ENCODE results near the gene NGFR.

- no peak for TF ChIP-seq CTCF (conservative IDR thresholded peaks at IDR 0.05 in 1 of 2, IDR thresholded peaks at IDR 0.05 in 1 of 2; ENCODE audit: extremely low read depth in 1 of 2, insufficient read depth in 1 of 2, low read depth in 1 of 2, low read length in 2 of 2)
- no peak for TF ChIP-seq EZH2 (IDR thresholded peaks at IDR 0.05; ENCODE audit: borderline replicate concordance, low read length)
Measured at GRCh38 chr17:49509588-49509917, 14.5 kb downstream of the NGFR start.
